SU-DHL-6 (cell line): Measurements from ENCODE around the gene TGDS.

Experiments
- H2AFZ ChIP-seq: fragments of 200-600 bp; sonication (generic); 2 replicates; pipeline ENCODE4 v1.6.1; 2014; ENCODE audit warnings: low read depth, mild to moderate bottlenecking, moderate library complexity, mixed read lengths, antibody characterized with exemption, low read length; ENCODE audit not compliant: severe bottlenecking
- H3F3A ChIP-seq: fragments of 200-600 bp; shearing (Covaris generic); 2 replicates; pipeline ENCODE4 v1.6.0; 2016; ENCODE audit warnings: antibody characterized with exemption, mild to moderate bottlenecking; ENCODE audit not compliant: insufficient read depth
- H3K27ac ChIP-seq: fragments of 200-600 bp; sonication (generic); 2 replicates; pipeline ENCODE4 v1.5.1; 2016; ENCODE audit warnings: low read depth, mild to moderate bottlenecking, low read length, moderate library complexity, mixed read lengths
- H3K27me3 ChIP-seq: fragments of 200-600 bp; sonication (generic), shearing (Covaris generic); 2 replicates; pipeline ENCODE4 v1.6.0; 2014; ENCODE audit warnings: mild to moderate bottlenecking, low read length
- H3K36me3 ChIP-seq: fragments of 200-600 bp; sonication (generic); 2 replicates; pipeline ENCODE4 v1.6.1; 2014; ENCODE audit warnings: mild to moderate bottlenecking, low read length, mixed read lengths
- H3K4me2 ChIP-seq: fragments of 300-600, 200-600 bp; shearing (Covaris generic), sonication (generic); 2 replicates; pipeline ENCODE4 v1.6.0; 2014; ENCODE audit warnings: low read length, low read depth, mild to moderate bottlenecking; ENCODE audit not compliant: poor library complexity, severe bottlenecking
- H3K4me3 ChIP-seq: fragments of 200-600 bp; sonication (generic); 2 replicates; pipeline ENCODE4 v1.5.1; 2014; ENCODE audit warnings: antibody characterized with exemption, low read length, mild to moderate bottlenecking, mixed read lengths; ENCODE audit not compliant: insufficient read depth, poor library complexity, severe bottlenecking
- H3K79me2 ChIP-seq: fragments of 200-600 bp; sonication (generic); 2 replicates; pipeline ENCODE4 v1.6.1; 2014; ENCODE audit warnings: mild to moderate bottlenecking, low read length, moderate library complexity; ENCODE audit not compliant: insufficient read depth
- H3K9ac ChIP-seq: fragments of 200-600 bp; sonication (generic); 2 replicates; pipeline ENCODE4 v1.7.0; 2014; ENCODE audit warnings: mild to moderate bottlenecking, low read length
- H3K9me2 ChIP-seq: fragments of 200-600 bp; sonication (generic); replicated peaks from 2 replicates; pipeline ENCODE4 v1.6.1; 2014; ENCODE audit warnings: low read length; ENCODE audit not compliant: insufficient read depth
- H3K9me3 ChIP-seq: fragments of 200-600 bp; sonication (generic); 2 replicates; pipeline ENCODE4 v1.6.1; 2014; ENCODE audit warnings: low read length, mixed read lengths; ENCODE audit not compliant: insufficient read depth
- H4K20me1 ChIP-seq: fragments of 200-600 bp; sonication (generic); 2 replicates; pipeline ENCODE4 v1.6.1; 2014; ENCODE audit warnings: low read depth, mild to moderate bottlenecking, antibody characterized with exemption, low read length, moderate library complexity, mixed read lengths
- CTCF ChIP-seq: fragments of 200-600 bp; sonication (generic); IDR thresholded peaks from one replicate; pipeline ENCODE4 v1.5.1; 2017; ENCODE audit warnings: antibody characterized with exemption, mild to moderate bottlenecking, low read length, moderate library complexity; ENCODE audit not compliant: insufficient read depth, poor library complexity, severe bottlenecking
- EZH2phosphoT487 ChIP-seq: fragments of 200-600 bp; sonication (generic), shearing (Covaris generic); conservative IDR thresholded peaks from 2 replicates; pipeline ENCODE4 v1.6.1; 2018; ENCODE audit warnings: mild to moderate bottlenecking, antibody characterized with exemption, low read length, moderate library complexity, mixed read lengths

Gene TGDS

GRCh38 chr13:94567581-94567980 is 28.4 kb downstream of the TGDS start:
- Histone ChIP-seq H3K4me3 (no peak overlapping the region), H3K4me2 (no peak overlapping the region), H3K9ac (no peak overlapping the region), H3F3A (no peaks in the 10 kb centered on the region), H3K36me3 (no peaks in the 10 kb centered on the region), H4K20me1 (no peaks in the 10 kb centered on the region), H3K9me3 (no peaks in the 10 kb centered on the region), H2AFZ (no peak overlapping the region), H3K9me2 (no peaks in the 10 kb centered on the region), H3K27me3 (no peaks in the 10 kb centered on the region), H3K79me2 (no peaks in the 10 kb centered on the region), H3K27ac (no peak overlapping the region)
- no peak for TF ChIP-seq EZH2phosphoT487
- TF ChIP-seq CTCF: no peak

GRCh38 chr13:94561126-94561525 is 34.8 kb downstream of the TGDS start:
- Histone ChIP-seq H4K20me1 (no peaks in the 10 kb centered on the region), H3K27ac (no peak overlapping the region), H2AFZ (no peak overlapping the region), H3K4me2 (no peak overlapping the region), H3K36me3 (no peaks in the 10 kb centered on the region), H3F3A (no peaks in the 10 kb centered on the region), H3K4me3 (no peak overlapping the region), H3K9ac (no peak overlapping the region), H3K27me3 (no peaks in the 10 kb centered on the region), H3K9me3 (no peaks in the 10 kb centered on the region), H3K9me2 (no peaks in the 10 kb centered on the region), H3K79me2 (no peaks in the 10 kb centered on the region)
- no peak for TF ChIP-seq EZH2phosphoT487

GRCh38 chr13:94560116-94560515 is 35.8 kb downstream of the TGDS start:
- Histone ChIP-seq H4K20me1 (no peaks in the 10 kb centered on the region), H2AFZ (no peak overlapping the region), H3K27me3 (no peaks in the 10 kb centered on the region), H3K79me2 (no peaks in the 10 kb centered on the region), H3K9me3 (no peaks in the 10 kb centered on the region), H3K4me3 (no peak overlapping the region), H3K4me2 (no peak overlapping the region), H3K9ac (no peak overlapping the region), H3K9me2 (no peaks in the 10 kb centered on the region), H3K27ac (no peak overlapping the region), H3K36me3 (no peaks in the 10 kb centered on the region), H3F3A (no peaks in the 10 kb centered on the region)
- no peak for TF ChIP-seq CTCF
- no peak for TF ChIP-seq EZH2phosphoT487

GRCh38 chr13:94559222-94559795 is 36.6 kb downstream of the TGDS start:
- H3K4me3 ChIP-seq: no peak overlapping the region
- H3K27ac ChIP-seq: no peak overlapping the region
- no peaks in the 10 kb centered on the region for H3K9me2 ChIP-seq
- no peak for TF ChIP-seq EZH2phosphoT487
- no peak for TF ChIP-seq CTCF
- no peaks in the 10 kb centered on the region for H3K79me2 ChIP-seq
- no peaks in the 10 kb centered on the region for H3F3A ChIP-seq
- H3K9ac ChIP-seq: no peak overlapping the region
- H4K20me1 ChIP-seq: no peaks in the 10 kb centered on the region
- H3K4me2 ChIP-seq: no peak overlapping the region
- H3K36me3 ChIP-seq: no peaks in the 10 kb centered on the region
- no peaks in the 10 kb centered on the region for H3K9me3 ChIP-seq
- H2AFZ ChIP-seq: no peak overlapping the region
- H3K27me3 ChIP-seq: no peaks in the 10 kb centered on the region
